NT2/D1 (cell line): ENCODE measurements around the gene ST3GAL4.

Experiments used
- SUZ12 ChIP-seq: IDR thresholded peaks from 2 replicates; pipeline ENCODE4 v1.6.1; 2011; ENCODE audit not compliant: insufficient read length, insufficient read depth; ENCODE audit errors: extremely low read depth
- ZNF274 ChIP-seq: IDR thresholded peaks from 2 replicates; pipeline ENCODE4 v1.6.1; 2011; ENCODE audit warnings: mild to moderate bottlenecking, low read depth, low read length

DNA sequence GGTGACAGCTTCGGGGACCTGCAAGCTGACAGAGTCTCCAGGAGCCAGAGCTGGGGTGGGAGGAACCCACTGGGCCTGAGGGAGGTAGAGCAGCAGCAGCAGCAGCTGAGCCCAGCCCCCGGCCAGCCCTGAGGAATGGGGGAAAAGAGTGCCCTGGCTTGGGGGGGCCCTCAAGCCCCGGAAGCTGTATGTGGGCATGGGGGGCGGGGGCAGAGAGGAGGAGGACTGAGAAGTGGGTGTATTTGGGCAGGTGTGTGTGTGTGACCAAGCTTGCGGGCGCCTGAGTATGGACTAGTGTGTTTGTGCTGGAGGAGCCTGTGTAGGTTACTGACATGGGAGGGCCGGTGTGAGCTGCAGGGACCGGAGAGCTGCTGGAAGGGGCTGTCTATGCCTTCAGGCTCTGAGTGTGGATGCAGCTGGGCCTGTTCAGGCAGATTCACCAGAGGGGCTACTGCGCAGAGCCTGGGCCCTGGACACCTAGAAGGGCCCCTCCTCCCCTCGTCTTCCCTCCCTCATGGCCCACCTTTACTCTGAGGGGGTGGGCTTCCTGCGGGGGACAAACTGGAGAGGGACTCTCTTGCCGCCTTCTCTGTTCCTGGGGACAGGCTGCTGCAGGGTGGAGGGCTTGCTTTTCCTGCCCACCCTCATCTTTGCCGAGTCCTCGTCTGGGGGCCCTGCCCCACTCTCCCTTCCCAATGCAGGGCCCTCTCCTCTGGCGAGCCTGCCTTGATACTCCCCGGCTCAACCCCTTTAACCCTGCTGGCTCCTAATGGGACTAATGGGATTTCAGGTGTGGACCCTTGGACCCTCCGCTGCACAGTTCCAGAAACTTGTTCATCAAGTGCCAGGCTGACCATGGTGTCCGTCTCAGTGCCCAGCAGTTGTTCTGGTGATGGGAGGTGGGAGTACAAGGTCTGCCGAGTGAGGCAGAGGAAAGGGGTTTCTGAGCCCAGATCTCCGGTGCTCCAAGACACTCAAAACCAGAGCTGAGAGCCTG lies 28.2 kb downstream of the ST3GAL4 start:
- TF ChIP-seq ZNF274 (no peak), SUZ12 (no peak)
